Measurements from ENCODE around the gene TMED10.
A peak's percentile ranks its signal among the peaks of the same experiment; 100 is the strongest.

Gene TMED10

DNA sequence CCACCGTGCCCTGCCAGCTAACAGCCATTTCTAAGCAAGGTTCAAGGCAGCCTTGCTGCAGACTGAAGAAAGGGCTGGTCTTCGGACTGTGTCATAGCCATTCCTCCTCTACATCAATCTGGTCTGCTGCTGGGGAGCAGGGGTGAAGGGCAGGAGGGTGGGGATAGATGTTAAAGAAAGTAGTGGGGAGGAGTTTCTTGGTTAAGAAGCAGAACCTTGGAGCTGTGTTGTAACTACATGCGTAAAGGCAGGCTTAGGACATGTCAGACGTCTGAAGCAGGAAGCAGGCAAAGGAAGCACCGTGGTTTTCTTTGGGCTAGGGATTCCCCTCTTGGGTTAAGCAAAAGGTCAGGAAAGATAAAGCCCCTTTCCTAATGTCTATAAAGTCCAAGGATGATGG, 31.5 kb downstream of the TMED10 start:
- no peak for DNase-seq (ENCODE audit: extremely low read depth, low read depth)
- TF ChIP-seq, protein P1, sequence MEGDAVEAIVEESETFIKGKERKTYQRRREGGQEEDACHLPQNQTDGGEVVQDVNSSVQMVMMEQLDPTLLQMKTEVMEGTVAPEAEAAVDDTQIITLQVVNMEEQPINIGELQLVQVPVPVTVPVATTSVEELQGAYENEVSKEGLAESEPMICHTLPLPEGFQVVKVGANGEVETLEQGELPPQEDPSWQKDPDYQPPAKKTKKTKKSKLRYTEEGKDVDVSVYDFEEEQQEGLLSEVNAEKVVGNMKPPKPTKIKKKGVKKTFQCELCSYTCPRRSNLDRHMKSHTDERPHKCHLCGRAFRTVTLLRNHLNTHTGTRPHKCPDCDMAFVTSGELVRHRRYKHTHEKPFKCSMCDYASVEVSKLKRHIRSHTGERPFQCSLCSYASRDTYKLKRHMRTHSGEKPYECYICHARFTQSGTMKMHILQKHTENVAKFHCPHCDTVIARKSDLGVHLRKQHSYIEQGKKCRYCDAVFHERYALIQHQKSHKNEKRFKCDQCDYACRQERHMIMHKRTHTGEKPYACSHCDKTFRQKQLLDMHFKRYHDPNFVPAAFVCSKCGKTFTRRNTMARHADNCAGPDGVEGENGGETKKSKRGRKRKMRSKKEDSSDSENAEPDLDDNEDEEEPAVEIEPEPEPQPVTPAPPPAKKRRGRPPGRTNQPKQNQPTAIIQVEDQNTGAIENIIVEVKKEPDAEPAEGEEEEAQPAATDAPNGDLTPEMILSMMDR (IDR thresholded peaks at IDR 0.05; ENCODE audit: low read depth, low read length, missing control alignments): no peak
- H3K4me3 ChIP-seq (replicated peaks; ENCODE audit: low read depth, low read length): no peak overlapping the region

DNA sequence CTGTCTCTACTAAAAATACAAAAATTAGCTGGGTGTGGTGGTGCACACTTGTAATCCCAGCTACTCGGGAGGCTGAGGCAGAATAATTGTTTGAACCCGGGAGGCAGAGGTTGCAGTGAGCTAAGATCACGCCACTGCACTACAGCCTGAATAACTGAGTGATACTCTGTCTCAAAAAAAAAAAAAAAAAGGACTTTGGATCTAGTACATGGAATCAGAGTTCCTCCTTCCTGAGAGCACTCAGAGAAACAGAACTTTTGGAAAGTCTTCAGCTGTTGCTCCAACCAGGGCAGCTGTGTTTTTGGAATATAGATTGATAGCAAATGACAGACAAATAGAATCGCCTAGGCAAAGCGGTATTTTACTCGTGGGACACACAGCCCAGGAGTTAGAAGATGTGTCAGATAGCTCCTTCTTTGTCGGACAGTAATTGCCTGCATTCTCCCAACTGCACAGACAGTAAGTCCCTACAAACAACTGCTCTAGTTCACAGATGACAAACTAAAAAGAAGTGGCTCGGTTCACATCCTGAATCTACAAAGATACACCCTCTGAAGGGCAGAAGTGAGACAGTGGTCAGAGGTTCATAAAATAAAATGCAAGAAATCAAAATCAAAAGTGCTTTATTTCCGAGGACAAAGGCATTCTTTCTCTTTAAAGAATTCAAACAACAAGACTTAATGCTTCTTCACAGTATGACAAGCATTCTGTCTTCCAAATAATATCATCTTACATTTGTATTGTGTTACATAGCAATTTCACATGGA, 32.5 kb downstream of the TMED10 start:
- TF ChIP-seq, protein P1 (IDR thresholded peaks at IDR 0.05; ENCODE audit: low read depth, low read length, missing control alignments): no peak
- DNase-seq (ENCODE audit: extremely low read depth, low read depth): no peak
- no peak overlapping the region for H3K4me3 ChIP-seq (replicated peaks; ENCODE audit: low read depth, low read length)

DNA sequence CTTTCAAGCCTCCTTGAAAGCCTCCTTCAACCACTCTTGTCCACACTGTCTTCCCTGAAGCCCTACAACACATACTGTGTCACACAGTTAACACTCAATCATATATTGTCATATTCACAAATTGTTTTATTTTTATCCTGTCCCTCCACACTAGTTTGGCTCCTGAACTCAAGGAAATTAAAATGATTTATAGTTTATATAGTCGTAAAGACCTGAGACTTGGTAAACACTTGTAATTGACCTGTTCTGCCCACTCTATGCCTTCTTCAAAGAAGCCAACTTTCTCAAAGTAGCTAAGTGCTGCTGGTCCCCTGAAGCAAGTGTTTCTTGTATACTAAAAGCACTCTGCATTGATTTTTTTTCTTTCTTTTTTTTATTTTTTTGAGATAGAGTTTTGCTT, 33.9 kb downstream of the TMED10 start:
- no peak for DNase-seq (ENCODE audit: extremely low read depth, low read depth)
- TF ChIP-seq, protein P1 (IDR thresholded peaks at IDR 0.05; ENCODE audit: low read depth, low read length, missing control alignments): no peak
- H3K4me3 ChIP-seq (replicated peaks; ENCODE audit: low read depth, low read length): no peak overlapping the region

DNA sequence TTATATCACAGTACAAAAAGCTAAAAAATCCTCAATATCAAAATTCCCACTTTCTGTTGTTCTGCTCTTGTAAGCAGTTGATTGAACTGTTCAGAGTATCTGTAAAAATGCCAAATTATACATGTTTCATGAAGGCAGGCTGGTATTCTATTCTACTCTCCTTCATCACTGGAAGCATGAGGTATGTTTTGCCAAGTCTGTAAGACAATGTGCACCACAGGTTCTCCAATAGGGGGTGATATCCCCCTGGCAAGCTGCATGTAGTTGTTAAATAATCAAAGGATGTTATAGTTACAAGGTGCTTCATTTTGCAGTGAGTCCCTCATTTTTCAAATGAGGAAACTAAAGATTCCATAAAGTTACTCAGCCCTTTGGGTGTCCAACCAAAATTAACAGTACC, 34.4 kb downstream of the TMED10 start:
- no peak for DNase-seq (ENCODE audit: extremely low read depth, low read depth)
- TF ChIP-seq, protein P1 (IDR thresholded peaks at IDR 0.05; ENCODE audit: low read depth, low read length, missing control alignments): peak; percentile 43
- H3K4me3 ChIP-seq (replicated peaks; ENCODE audit: low read depth, low read length): no peak overlapping the region

DNA sequence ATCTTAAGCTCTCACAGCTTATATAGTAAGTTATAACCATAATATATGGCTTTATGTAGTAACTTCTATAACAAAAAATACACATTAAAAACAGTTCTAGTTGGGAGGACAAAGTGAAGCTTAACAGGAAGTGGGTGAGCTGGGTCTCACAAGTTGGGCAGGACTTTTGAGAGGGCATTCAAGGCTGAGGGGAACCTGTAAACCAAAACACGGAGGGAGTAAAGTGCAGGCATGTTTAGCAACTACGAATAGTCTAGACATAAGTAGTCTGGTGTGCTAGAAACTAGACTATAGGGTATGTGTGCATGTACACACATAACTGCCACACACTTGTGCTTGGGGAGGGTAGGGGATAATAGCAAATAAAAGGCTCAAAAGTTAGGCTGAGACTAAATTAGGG, 35.4 kb downstream of the TMED10 start:
- no peak for DNase-seq (ENCODE audit: extremely low read depth, low read depth)
- TF ChIP-seq, protein P1 (IDR thresholded peaks at IDR 0.05; ENCODE audit: low read depth, low read length, missing control alignments): no peak
- H3K4me3 ChIP-seq (replicated peaks; ENCODE audit: low read depth, low read length): no peak overlapping the region

DNA sequence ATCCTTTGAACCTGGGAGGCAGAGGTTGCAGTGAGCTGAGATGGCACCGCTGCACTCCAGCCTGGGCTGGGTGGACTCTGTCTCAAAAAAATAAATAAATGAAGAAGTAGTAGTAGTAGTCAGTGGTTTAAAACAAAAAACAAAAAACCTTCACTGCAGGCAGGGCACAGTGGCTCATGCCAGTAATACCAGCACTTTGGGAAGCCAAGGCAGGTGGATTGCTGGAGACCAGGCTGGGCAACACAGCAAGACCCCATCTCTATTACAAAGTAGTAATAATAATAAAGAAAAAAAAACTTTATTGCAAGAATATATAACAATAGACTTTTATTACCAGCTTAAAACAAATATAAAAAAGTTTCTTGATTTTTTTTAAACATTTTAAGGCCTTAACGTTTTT, 35.8 kb downstream of the TMED10 start:
- H3K4me3 ChIP-seq (replicated peaks; ENCODE audit: low read depth, low read length): no peak overlapping the region
- TF ChIP-seq, protein P1 (IDR thresholded peaks at IDR 0.05; ENCODE audit: low read depth, low read length, missing control alignments): no peak
- no peak for DNase-seq (ENCODE audit: extremely low read depth, low read depth)

DNA sequence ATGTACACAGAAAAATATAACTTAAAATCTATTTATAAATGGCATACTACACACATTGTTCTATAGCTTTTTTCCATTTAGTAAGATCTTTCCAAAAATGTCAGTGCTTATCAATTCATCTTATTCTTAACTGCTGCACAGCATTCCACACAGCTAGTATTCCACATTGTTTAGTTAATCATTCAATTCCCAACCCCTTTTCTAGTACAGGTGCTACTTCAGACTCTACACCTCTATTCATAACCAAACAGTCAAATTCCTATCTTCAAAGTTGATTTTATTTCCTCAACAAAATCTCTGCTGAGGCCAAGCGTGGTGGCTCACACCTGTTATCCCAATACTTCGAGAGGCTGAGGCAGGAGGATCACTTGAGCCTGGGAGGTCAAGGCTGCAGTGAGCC, 37.2 kb downstream of the TMED10 start:
- TF ChIP-seq, protein P1 (IDR thresholded peaks at IDR 0.05; ENCODE audit: low read depth, low read length, missing control alignments): no peak
- no peak overlapping the region for H3K4me3 ChIP-seq (replicated peaks; ENCODE audit: low read depth, low read length)
- no peak for DNase-seq (ENCODE audit: extremely low read depth, low read depth)
